HepG2 (cell line): Measurements from ENCODE around the gene PET117. TPM values are rescaled to one million over a fixed set of nuclear protein-coding genes. Genes with fewer than 3 reads are reported as not detected.

Experiments used
- ATAC-seq: fragments of 200-7000 bp; cut with Tn5 transposase; 3 replicates; pipeline ENCODE4 v1.9.1; 2020; ENCODE audit warnings: mild to moderate bottlenecking, moderate library complexity
- BruUV-seq: library from RNA; stranded (reverse); fragments of 400-500 nt; replicated peaks from 2 replicates; lab custom pipeline; 2021; lab: Mats Ljungman, UMichigan
- CTCF ChIA-PET: fragments of 300-600 bp; formaldehyde crosslinking; extraction: SDS; loops from one replicate; lab custom pipeline; 2021; ENCODE audit warnings: low total read pairs, inconsistent platforms, low intra/inter-chr PET ratio; lab: Yijun Ruan, JAX
- POLR2A ChIA-PET: fragments of 350-600 bp; sonication (Branson Sonifier 250); formaldehyde crosslinking; loops from one replicate; lab custom pipeline; 2020; ENCODE audit warnings: antibody characterized with exemption, inconsistent platforms; lab: Yijun Ruan, JAX
- DNase-seq: peaks from one replicate; pipeline ENCODE4 v3.0.0-alpha.2; 2015; ENCODE audit warnings: low spot score
- FAIRE-seq: peaks from 3 replicates; lab custom pipeline; 2011; peaks lifted over from hg19 to GRCh38; lab: Jason Lieb, UNC
- H2AFZ ChIP-seq: one replicate; pipeline ENCODE4 v1.6.1; 2011; ENCODE audit warnings: low read length, inconsistent platforms
- H3K27ac ChIP-seq: fragments of 300-600 bp; 3 replicates; pipeline ENCODE4 v1.8.0; 2011; ENCODE audit warnings: mixed run types, mild to moderate bottlenecking, mixed read lengths, low read length, inconsistent platforms; ENCODE audit not compliant: insufficient read depth; ENCODE audit errors: extremely low read length
- H3K27me3 ChIP-seq, 2 experiments: fragments of 200-600 bp in 1 of 2; 2 replicates in 1 of 2; 3 replicates in 1 of 2; pipeline versions ENCODE4 v1.6.0 to v1.8.0; 2011; ENCODE audit warnings: low read length in 2 of 2, mild to moderate bottlenecking in 2 of 2, moderate library complexity in 2 of 2, inconsistent platforms in 1 of 2; ENCODE audit not compliant: insufficient read depth in 2 of 2, control insufficient read depth in 1 of 2
- H3K36me3 ChIP-seq, 2 experiments: fragments of 200-600 bp in 1 of 2; replicated peaks in 1 of 2; 2 replicates in 1 of 2; 3 replicates in 1 of 2; pipeline versions ENCODE4 v1.5.1 to v1.8.0; 2011; ENCODE audit warnings: low read length in 2 of 2, inconsistent platforms in 1 of 2; ENCODE audit not compliant: insufficient read depth in 2 of 2, control insufficient read depth in 1 of 2
- H3K4me1 ChIP-seq: 2 replicates; pipeline ENCODE4 v1.5.1; 2012; ENCODE audit warnings: low read length, inconsistent platforms; ENCODE audit not compliant: insufficient read depth
- H3K4me2 ChIP-seq: 2 replicates; pipeline ENCODE4 v1.6.0; 2011; ENCODE audit warnings: low read depth, low read length, inconsistent platforms
- H3K4me3 ChIP-seq, 3 experiments: fragments of 200-600 bp in 1 of 3; sonication (generic), shearing (Covaris generic) in 1 of 3; replicated peaks in 1 of 3; 2 replicates each; pipeline ENCODE4 v1.5.1; 2011 to 2016; ENCODE audit warnings: low read length in 3 of 3, inconsistent platforms in 2 of 3, low read depth in 2 of 3, mild to moderate bottlenecking in 2 of 3, control low read depth in 1 of 3, mixed read lengths in 1 of 3; ENCODE audit not compliant: insufficient read depth in 1 of 3
- H3K79me2 ChIP-seq: one replicate; pipeline ENCODE4 v1.6.1; 2011; ENCODE audit warnings: low read length, inconsistent platforms; ENCODE audit not compliant: insufficient read depth
- H3K9ac ChIP-seq: 2 replicates; pipeline ENCODE4 v1.6.0; 2011; ENCODE audit warnings: mild to moderate bottlenecking, low read depth, low read length, inconsistent platforms; ENCODE audit not compliant: insufficient read depth
- H3K9me3 ChIP-seq: 2 replicates; pipeline ENCODE4 v1.5.1; 2012; ENCODE audit warnings: mild to moderate bottlenecking, low read length
- H4K20me1 ChIP-seq: 2 replicates; pipeline ENCODE4 v1.6.0; 2011; ENCODE audit warnings: inconsistent platforms, mild to moderate bottlenecking, low read length, moderate library complexity; ENCODE audit not compliant: insufficient read depth
- TFE3 ChIP-seq: IDR thresholded peaks from 2 replicates; pipeline ENCODE4 v1.6.1; 2016
- TGIF2 ChIP-seq: IDR thresholded peaks from 2 replicates; pipeline ENCODE4 v1.6.1; 2016; ENCODE audit warnings: control low read depth, missing compliant biosample characterization
- WGBS: methylation state at CpG from one replicate; pipeline ENCODE4 v1.1.6; 2017; ENCODE audit warnings: low lambda C conversion rate; 5-methylcytosine and 5-hydroxymethylcytosine counted together
- in situ Hi-C: cut with HindIII; loops from 2 replicates; pipeline ENCODE4 v1.10.0; 2017; ENCODE audit warnings: low pct_unique_long_range_greater_than_20kb; ENCODE audit not compliant: extremely low pct_ligation_motif_present
- intact Hi-C: fragments of 100-400 bp; cut with micrococcal nuclease; formaldehyde crosslinking; loops from one replicate; pipeline ENCODE4 v1.10.0; 2022; ENCODE audit not compliant: unreplicated experiment
- polyA plus RNA-seq, 8 experiments: library from polyadenylated mRNA; depleted of rRNA in 3 of 8; stranded (reverse) in 7 of 8; unstranded in 1 of 8; fragments of >200 nt; fragmentation: Illumina TruSeq in 4 of 8; extraction: Trizol in 4 of 8; gene quantifications; 2 replicates each; pipeline versions ENCODE4 v1.2.1 to v1.2.3, GENCODE V29; 2011 to 2016; ENCODE audit warnings: low read depth in 4 of 8, missing spikeins in 1 of 8, mixed read lengths in 1 of 8; ENCODE audit not compliant: insufficient read depth in 1 of 8
- total RNA-seq, 5 experiments: library from RNA; depleted of rRNA; stranded (reverse); fragments of >200 nt; fragmentation: Illumina TruSeq; extraction: Trizol; gene quantifications; 2 replicates each; pipeline ENCODE4 v1.2.3, GENCODE V29; 2016; ENCODE audit warnings: low read depth in 1 of 5
- TF ChIP-seq, protein P1 (sequence below): sonication (generic); formaldehyde crosslinking; IDR thresholded peaks from 2 replicates; pipeline ENCODE4 v1.5.1; 2020; ENCODE audit warnings: mild to moderate bottlenecking, missing genetic modification reagents, moderate library complexity

PET117 gene
- total and polyA plus RNA-seq, 2 of the 13 experiments (the other 11 are each of a cell fraction or from before 2014, with no cell fraction given): 22.2 to 48.2 TPM

DNA sequence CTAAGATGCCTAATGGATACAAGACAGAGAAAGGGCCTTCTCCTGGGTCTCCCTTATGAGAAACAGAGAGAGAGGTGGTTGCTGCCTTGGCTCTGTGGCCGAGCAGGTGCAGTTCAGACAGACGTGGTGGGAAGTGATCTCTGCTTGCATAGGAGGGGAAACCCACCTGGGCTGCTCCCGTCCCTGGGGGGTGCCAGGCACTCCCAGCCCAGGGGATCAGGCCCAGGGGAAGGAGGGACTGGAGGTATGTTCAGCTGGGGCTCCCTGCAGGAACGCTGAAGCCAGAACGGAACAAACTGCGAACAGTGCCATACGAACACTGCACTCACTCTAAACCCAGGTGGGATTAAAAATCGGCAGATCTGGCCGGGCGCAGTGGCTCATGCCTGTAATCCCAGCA, 44.3 kb upstream of the PET117 start:
- H3K27ac ChIP-seq: no peak overlapping the region
- no peak overlapping the region for H3K4me3 ChIP-seq
- FAIRE-seq: no peak
- H3K4me2 ChIP-seq: no peak overlapping the region
- no peak overlapping the region for H3K9ac ChIP-seq
- no peaks in the 10 kb centered on the region for H3K4me1 ChIP-seq
- H3K27me3 ChIP-seq: peaks cover 0 to 37% of the 10 kb centered on the region in 2 experiments; a peak in 3 of 5 replicates
- ATAC-seq: peak; percentile 32
- no peak overlapping the region for H2AFZ ChIP-seq
- DNase-seq: no peak
- intact Hi-C loops: no loop called here
- BruUV-seq: no TSS peak
- no peaks in the 10 kb centered on the region for H3K9me3 ChIP-seq
- no peaks in the 10 kb centered on the region for H3K79me2 ChIP-seq
- 42% methylated on average over 10 of the region's 10 CpGs for WGBS
- POLR2A ChIA-PET: no interaction called here
- CTCF ChIA-PET: no interaction called here
- H4K20me1 ChIP-seq: no peaks in the 10 kb centered on the region
- H3K36me3 ChIP-seq: no peaks in the 10 kb centered on the region
- TF ChIP-seq, protein P1, sequence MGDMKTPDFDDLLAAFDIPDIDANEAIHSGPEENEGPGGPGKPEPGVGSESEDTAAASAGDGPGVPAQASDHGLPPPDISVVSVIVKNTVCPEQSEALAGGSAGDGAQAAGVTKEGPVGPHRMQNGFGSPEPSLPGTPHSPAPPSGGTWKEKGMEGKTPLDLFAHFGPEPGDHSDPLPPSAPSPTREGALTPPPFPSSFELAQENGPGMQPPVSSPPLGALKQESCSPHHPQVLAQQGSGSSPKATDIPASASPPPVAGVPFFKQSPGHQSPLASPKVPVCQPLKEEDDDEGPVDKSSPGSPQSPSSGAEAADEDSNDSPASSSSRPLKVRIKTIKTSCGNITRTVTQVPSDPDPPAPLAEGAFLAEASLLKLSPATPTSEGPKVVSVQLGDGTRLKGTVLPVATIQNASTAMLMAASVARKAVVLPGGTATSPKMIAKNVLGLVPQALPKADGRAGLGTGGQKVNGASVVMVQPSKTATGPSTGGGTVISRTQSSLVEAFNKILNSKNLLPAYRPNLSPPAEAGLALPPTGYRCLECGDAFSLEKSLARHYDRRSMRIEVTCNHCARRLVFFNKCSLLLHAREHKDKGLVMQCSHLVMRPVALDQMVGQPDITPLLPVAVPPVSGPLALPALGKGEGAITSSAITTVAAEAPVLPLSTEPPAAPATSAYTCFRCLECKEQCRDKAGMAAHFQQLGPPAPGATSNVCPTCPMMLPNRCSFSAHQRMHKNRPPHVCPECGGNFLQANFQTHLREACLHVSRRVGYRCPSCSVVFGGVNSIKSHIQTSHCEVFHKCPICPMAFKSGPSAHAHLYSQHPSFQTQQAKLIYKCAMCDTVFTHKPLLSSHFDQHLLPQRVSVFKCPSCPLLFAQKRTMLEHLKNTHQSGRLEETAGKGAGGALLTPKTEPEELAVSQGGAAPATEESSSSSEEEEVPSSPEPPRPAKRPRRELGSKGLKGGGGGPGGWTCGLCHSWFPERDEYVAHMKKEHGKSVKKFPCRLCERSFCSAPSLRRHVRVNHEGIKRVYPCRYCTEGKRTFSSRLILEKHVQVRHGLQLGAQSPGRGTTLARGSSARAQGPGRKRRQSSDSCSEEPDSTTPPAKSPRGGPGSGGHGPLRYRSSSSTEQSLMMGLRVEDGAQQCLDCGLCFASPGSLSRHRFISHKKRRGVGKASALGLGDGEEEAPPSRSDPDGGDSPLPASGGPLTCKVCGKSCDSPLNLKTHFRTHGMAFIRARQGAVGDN (CRISPR knock-in tag): peak; percentile 25; the same call in 1 of the 2 replicates
- TF ChIP-seq TFE3 (CRISPR knock-in tag) (no peak), TGIF2 (CRISPR knock-in tag) (no peak)
- in situ Hi-C loops: no loop called here
